Measurements from ENCODE around the gene C10orf67. TPM values are rescaled to one million over a fixed set of nuclear protein-coding genes. Genes with fewer than 3 reads are reported as not detected.
"Not testable (repeated sequence)": the region's sequence is repeated elsewhere in the genome, so short reads cannot be mapped to it uniquely, and the experiment has no call there.

Gene C10orf67
- polyA plus RNA-seq, 4 donors, result 0.25 to 2.7 (median 2.1) TPM

GRCh38 chr10:23281044-23281433, 63.6 kb downstream of the C10orf67 start:
- no peak for DNase-seq (ENCODE audit: low read depth in 4 of 4, low spot score in 3 of 4)

DNA sequence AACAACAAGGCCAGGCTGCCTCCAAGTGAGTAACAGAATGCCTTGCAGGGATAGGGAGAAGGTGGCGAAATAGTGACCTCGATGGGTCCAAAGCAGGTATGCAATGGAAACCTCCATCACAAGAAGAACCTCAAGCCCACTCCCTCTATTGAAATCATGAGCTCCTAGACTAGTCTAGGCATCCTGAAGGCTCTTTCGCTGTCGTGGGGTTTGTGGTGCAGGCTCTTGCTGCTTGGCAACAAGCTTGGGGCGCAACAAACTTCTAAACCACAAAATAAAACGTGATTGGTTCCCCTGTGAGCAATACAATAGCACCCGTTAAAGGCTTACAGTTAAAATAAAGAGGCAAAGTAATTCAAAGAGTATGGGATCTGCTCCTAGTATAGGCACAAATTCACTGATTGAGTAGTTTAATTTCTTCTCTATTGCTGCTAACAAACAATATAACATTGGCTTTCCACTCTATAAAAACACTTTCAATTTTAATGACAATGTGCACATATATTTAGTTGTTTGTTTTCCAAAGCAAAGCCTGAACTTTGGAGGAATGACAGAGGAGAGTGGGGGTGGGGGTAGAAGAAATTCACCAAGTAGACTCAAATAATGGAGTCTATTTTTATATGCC, 64.1 kb downstream of the C10orf67 start:
- no peak for DNase-seq (ENCODE audit: low read depth in 4 of 4, low spot score in 3 of 4)

DNA sequence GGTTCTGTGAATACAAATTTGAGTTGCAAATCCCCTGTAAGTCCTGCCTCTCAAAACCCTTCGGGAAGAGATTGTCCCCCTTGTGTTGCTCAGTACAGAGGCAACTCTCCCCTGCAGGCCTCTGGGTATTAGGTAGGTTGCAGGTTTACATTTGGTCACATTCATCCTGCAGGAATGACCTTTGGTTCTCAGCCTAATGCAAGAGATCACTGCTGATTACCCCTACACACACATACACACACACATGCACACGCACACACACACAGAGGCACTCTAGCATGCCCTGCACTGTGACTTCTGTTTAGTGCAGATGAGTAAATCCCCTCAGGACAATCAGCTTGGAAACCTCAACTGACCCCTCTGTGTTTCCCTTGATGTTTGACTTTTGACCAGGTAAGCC, 69.2 kb downstream of the C10orf67 start:
- no peak for DNase-seq (ENCODE audit: low read depth in 4 of 4, low spot score in 3 of 4)

- not testable (repeated sequence) for DNase-seq (ENCODE audit: low read depth in 4 of 4, low spot score in 3 of 4)
Measured at GRCh38 chr10:23274179-23274578, 70.4 kb downstream of the C10orf67 start.

DNA sequence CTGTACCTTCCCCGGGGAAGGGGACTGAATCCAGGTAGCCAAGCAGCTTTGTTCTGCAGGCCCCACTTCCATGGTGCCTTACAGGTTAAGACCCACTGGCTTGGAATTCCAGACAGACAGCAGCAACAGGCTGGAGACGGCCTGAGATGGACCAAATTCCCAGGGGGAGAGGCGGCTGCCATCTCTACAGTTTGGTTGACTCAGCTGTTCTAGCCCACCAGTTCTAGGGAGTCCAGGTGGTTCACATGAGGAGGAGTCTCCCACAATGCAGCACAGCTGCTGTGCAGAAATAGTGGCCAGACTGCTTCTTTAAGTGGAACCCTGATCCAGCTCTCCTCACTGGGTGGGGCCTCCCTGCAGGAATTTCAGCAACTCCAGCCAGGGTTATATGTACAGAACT, 74.1 kb downstream of the C10orf67 start:
- no peak for DNase-seq (ENCODE audit: low read depth in 4 of 4, low spot score in 3 of 4)

DNA sequence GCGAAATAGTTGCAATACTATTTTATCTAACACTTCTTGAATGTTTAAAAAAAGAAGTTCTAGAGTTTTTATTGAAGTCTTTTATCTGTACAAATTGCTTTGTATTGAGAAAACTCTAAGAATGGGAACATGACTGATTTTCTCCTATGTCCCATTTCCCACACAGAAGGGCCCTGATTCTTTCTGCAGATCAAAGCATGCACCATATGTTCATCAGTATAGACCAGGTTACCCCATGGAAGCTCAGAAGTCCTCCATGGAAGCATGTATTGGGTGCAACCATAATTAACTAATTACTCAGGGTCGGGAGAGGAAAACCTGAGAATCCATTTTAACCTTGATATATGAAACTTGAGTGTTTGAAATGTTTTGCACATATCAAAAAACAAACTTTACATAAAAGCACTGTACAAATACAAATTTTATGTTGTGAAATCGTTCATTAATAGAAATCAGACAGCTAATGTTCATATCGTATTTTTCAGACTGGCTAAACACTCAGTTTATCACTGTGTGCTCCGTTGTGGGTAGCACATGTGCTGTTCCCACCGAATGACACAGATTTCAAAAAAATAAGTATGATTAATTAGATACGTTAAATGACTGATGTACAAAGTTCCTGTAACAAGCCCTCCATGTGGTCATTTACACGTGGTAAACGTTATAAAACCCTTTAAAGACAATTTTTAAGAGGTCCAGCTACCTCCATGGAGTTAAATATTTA, 81.0 kb downstream of the C10orf67 start:
- DNase-seq (ENCODE audit: low read depth in 4 of 4, low spot score in 3 of 4), result no peak

DNA sequence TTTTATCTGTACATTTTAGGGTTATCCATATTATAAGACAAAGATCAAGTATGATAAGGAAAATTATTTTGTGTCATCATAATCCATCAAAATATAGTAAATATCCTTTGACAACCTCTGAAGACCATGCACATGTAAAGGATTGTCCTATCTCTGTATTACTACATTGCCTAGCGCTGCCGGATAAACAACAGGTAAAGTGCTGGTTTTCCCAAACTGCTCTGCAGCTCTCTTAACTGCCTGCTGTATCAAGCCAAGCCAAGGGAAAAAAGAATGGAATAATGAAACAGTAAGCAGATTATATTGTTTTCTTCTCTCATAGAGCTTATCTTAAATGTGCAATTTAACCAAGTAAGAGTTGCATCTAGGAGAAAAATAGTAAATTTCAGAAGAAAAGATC, 81.7 kb downstream of the C10orf67 start:
- no peak for DNase-seq (ENCODE audit: low read depth in 4 of 4, low spot score in 3 of 4)

DNA sequence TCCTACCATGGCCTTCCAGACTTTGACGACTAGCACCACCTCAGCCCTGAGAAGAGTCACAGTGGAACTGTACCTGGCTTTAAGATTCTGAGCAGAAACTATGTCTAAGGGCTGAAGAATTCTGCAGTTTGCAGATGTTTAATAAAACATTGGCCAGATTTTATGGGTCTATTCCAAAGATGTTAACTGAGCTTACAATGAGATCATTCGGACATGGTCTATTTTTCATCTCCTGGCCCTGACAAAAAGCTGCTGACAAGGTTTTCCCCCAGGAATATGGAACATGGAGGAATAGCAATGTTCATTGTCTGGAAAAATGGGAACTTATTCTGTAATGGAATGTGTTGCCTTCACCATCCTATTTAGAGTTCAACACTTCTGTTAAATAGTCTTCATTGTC, 86.1 kb downstream of the C10orf67 start:
- DNase-seq (ENCODE audit: low read depth in 4 of 4, low spot score in 3 of 4), result no peak

GRCh38 chr10:23253780-23254179, 90.8 kb downstream of the C10orf67 start:
- no peak for DNase-seq (ENCODE audit: low read depth in 4 of 4, low spot score in 3 of 4)

GRCh38 chr10:23252859-23253258, 91.7 kb downstream of the C10orf67 start:
- not testable (repeated sequence) for DNase-seq (ENCODE audit: low read depth in 4 of 4, low spot score in 3 of 4)

GRCh38 chr10:23241779-23242178, 102.8 kb downstream of the C10orf67 start:
- DNase-seq (ENCODE audit: low read depth in 4 of 4, low spot score in 3 of 4), result not testable (repeated sequence)

GRCh38 chr10:23238015-23238414, 106.6 kb downstream of the C10orf67 start:
- no peak for DNase-seq (ENCODE audit: low read depth in 4 of 4, low spot score in 3 of 4)

DNA sequence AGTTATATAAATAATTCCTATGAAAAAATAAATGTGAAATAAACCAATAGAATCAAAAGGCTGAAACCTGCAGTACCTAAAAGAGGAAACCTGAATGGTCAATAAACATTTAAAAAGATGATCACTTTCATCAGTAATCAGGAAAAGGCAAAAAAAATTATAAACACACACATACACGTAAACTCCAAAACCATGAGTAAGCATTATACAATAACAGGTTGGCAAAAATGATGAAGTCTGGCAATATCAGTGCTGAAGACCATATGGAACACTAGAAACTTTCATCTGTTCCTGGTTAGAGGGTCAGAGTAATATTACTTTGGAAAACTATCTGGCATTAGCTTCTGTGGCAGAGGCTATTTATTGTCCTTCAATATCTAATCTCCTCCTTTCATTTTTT, 114.0 kb downstream of the C10orf67 start:
- no peak for DNase-seq (ENCODE audit: low read depth in 4 of 4, low spot score in 3 of 4)

DNA sequence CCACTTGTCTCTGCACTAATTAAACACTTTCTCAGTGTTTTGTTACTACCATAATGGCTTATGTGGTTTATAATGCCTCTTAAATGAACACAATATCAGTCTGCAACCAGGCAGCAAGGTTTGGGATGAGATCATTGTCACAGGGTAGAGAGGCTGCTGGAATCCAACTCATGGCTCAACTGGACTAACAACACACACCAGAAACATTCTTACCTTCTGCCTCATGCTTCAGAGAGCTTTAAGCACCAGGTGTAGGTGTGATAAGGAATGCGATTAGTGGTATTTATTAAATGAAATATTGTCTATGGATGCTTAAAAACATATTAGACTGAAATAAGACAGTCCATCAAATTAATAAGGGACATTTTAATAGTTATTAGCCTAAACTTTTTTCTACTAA, 127.1 kb downstream of the C10orf67 start:
- DNase-seq (ENCODE audit: low read depth in 4 of 4, low spot score in 3 of 4), result no peak

GRCh38 chr10:23205972-23206642, 138.5 kb downstream of the C10orf67 start:
- no peak for DNase-seq (ENCODE audit: low read depth in 4 of 4, low spot score in 3 of 4)

GRCh38 chr10:23204773-23205172, 139.8 kb downstream of the C10orf67 start:
- no peak for DNase-seq (ENCODE audit: low read depth in 4 of 4, low spot score in 3 of 4)

DNA sequence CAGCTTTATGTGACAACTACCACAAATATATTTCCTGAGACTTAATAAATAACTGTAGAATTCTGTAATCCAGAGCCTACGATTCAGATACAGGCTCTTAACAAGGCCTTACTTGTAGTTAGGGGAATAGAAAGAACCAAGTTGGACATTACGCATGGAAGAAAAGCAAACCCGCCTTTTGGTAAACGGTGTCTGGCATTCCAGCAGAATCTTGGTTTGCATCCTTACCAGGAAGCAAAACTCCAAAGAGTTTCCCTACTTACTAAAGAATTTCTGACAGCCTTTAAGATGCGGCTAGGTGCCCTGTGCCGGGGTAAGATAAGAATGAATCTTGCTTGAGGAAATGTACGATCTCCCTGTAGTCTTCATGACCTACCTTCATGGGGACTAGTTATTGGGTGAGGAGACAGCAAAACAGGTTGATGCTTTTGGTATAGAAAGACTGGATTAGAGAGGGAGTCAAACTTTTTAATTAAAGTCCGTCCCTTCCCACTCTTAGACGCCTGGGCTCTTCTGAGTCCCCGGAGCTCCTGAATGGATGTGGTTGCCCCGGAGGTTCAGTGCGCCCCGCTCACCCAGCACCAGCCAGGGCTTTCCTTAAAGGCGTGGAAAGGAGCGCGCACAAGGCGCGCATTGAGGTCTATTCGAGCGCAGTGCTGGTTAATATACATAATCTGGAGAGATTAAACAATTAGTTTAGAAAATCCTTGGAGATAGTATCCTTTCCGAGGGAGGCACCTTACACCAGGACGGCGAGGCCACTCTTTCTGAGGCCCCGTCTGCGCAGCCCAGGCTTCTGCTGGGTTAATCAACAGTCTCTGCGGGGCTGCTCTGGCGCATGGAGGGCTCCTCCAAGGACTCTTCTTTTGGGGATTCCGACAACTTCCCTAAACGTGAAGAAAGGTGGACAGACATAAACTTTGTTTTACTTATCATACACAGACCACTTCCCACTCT, 140.9 kb downstream of the C10orf67 start:
- DNase-seq (ENCODE audit: low read depth in 4 of 4, low spot score in 3 of 4), result no peak

- DNase-seq (ENCODE audit: low read depth in 4 of 4, low spot score in 3 of 4), result no peak
Measured at GRCh38 chr10:23202779-23203178, 141.8 kb downstream of the C10orf67 start.

DNA sequence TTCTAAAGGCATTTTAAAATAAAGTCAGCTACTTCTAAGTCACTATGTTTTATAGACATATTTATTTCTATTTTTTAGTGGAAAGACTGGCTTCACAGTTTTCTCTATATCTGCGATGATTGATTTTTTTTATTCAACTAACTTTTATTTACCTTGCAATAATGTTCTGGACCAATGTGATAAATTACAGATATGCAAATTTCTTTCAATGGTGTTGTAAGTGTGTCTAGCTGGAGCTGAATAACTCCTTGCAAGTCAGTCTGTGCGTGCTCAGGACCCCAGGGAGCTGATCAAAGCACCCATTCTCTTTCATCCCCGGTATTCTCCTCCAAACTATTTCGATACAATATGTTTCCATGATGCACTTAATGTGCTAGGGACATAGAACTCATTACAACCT, 142.8 kb downstream of the C10orf67 start:
- DNase-seq (ENCODE audit: low read depth in 4 of 4, low spot score in 3 of 4), result no peak

DNA sequence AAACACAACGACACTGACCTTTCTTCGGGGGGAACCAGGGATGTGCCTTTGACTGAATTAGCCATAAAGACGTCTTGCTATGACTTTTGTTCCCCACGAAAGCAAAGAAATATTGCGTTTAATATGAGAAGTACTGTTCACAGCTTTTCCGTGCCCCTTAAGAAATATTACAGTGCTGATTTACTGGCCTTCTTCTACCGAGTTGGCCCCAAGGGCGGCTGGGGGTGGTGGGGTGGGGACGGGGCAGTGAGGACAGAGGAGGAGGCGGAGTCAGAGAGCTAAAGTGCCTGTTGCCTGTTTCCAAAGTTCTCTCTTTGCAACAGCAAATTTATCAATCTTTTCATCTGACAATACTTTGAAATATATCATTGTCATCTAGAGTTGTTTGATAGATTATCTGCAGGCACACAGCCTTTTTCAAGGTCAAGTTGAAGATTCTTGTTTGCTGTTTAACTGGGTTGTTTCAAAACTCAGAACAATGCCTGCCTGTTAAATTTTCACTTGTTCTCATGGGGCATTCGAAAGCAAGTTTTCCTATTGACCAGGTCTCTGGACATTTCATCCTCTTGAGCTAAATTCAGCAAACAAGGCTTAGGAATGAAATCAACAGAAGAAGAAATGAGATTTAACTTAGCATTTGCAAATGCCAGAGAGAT, 143.5 kb downstream of the C10orf67 start:
- no peak for DNase-seq (ENCODE audit: low read depth in 4 of 4, low spot score in 3 of 4)

All from left renal pelvis (tissue), 4 donors.